OCI-LY3 (cell line): ENCODE measurements around the gene CMTR2.
A peak's percentile ranks its signal among the peaks of the same experiment; 100 is the strongest.

Source experiments
- H2AFZ ChIP-seq: fragments of 200-600, 300-600 bp; shearing (Covaris generic); 2 replicates; pipeline ENCODE4 v1.6.0; 2014; ENCODE audit warnings: antibody characterized with exemption, low read depth, low read length
- H3K27ac ChIP-seq: fragments of 200-600, 300-600 bp; sonication (generic); 2 replicates; pipeline ENCODE4 v1.5.1; 2014; ENCODE audit warnings: mild to moderate bottlenecking, low read length, moderate library complexity, mixed read lengths
- H3K27me3 ChIP-seq: fragments of 200-600, 300-600 bp; sonication (generic); 2 replicates; pipeline ENCODE4 v1.6.1; 2014; ENCODE audit warnings: low read depth, low read length, mixed read lengths
- H3K36me3 ChIP-seq: fragments of 200-600, 300-600 bp; sonication (generic); replicated peaks from 2 replicates; pipeline ENCODE3; 2014; ENCODE audit warnings: low read depth, low read length, mixed read lengths
- H3K4me1 ChIP-seq: fragments of 300-600, 200-600 bp; sonication (generic); 2 replicates; pipeline ENCODE4 v1.6.1; 2014; ENCODE audit warnings: low read length, mixed read lengths
- H3K4me2 ChIP-seq: fragments of 200-600, 300-600 bp; sonication (generic); 2 replicates; pipeline ENCODE4 v1.6.1; 2014; ENCODE audit warnings: low read length, mixed read lengths
- H3K4me3 ChIP-seq: fragments of 300-600, 200-600 bp; sonication (generic); 2 replicates; pipeline ENCODE4 v1.5.1; 2014; ENCODE audit warnings: antibody characterized with exemption, mild to moderate bottlenecking, low read length, moderate library complexity
- H3K79me2 ChIP-seq: fragments of 300-600, 200-600 bp; shearing (Covaris generic); 2 replicates; pipeline ENCODE4 v1.6.1; 2014; ENCODE audit warnings: mild to moderate bottlenecking, low read length, mixed read lengths
- H3K9ac ChIP-seq: fragments of 300-600, 200-600 bp; shearing (Covaris generic); 2 replicates; pipeline ENCODE4 v1.6.0; 2014; ENCODE audit warnings: mild to moderate bottlenecking, low read length, moderate library complexity
- H3K9me3 ChIP-seq: fragments of 200-600, 300-600 bp; shearing (Covaris generic); 2 replicates; pipeline ENCODE4 v1.6.1; 2014; ENCODE audit warnings: low read length, mixed read lengths; ENCODE audit not compliant: insufficient read depth
- H4K20me1 ChIP-seq: fragments of 200-600, 300-600 bp; sonication (generic); 2 replicates; pipeline ENCODE4 v1.6.1; 2016; ENCODE audit warnings: low read length, mixed read lengths; ENCODE audit not compliant: insufficient read depth
- EZH2phosphoT487 ChIP-seq: fragments of 200-600 bp; shearing (Covaris generic); IDR thresholded peaks from 2 replicates; pipeline ENCODE4 v1.6.1; 2018; ENCODE audit warnings: antibody characterized with exemption, mixed run types, low read depth
- TF ChIP-seq, protein P1 (sequence below): fragments of 200-600, 300-600 bp; sonication (generic); IDR thresholded peaks from 2 replicates; pipeline ENCODE4 v1.5.1; 2014; ENCODE audit warnings: antibody characterized with exemption, low read length, low read depth

Gene CMTR2

DNA sequence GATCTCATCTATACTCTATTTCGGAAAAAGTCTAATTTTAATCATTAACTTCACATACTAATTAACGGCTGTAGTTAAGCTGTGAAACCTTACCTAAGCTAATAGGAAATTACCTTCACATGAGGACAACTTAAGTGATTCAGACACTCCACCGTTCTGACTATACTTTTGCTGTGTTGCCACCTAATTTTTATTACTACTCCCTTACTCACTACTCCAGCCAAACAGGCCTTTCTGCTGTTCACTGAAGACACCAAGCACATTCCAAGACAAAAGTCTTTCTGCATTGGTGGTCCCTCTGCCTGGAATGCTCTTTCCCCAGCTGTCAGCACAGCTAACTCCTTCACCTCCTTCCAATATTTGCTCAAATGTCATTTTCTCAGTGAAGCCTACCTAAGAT is 1.3 kb downstream of the CMTR2 start:
- H3K36me3 ChIP-seq = peaks cover 41% of the 10 kb centered on the region
- peaks cover 21% of the 10 kb centered on the region for H3K79me2 ChIP-seq
- no peaks in the 10 kb centered on the region for H4K20me1 ChIP-seq
- H3K9me3 ChIP-seq = no peaks in the 10 kb centered on the region
- peaks cover 13% of the 10 kb centered on the region for H3K4me1 ChIP-seq
- H3K27me3 ChIP-seq = peaks cover 4% of the 10 kb centered on the region; the same call in 1 of the 2 replicates
- peak overlapping the region; percentile 93 for H3K4me3 ChIP-seq
- H3K4me2 ChIP-seq = peak overlapping the region; percentile 72
- H3K27ac ChIP-seq = no peak overlapping the region
- peak overlapping the region; percentile 87; the same call in 1 of the 2 replicates for H3K9ac ChIP-seq
- no peak for TF ChIP-seq EZH2phosphoT487
- TF ChIP-seq, protein P1, sequence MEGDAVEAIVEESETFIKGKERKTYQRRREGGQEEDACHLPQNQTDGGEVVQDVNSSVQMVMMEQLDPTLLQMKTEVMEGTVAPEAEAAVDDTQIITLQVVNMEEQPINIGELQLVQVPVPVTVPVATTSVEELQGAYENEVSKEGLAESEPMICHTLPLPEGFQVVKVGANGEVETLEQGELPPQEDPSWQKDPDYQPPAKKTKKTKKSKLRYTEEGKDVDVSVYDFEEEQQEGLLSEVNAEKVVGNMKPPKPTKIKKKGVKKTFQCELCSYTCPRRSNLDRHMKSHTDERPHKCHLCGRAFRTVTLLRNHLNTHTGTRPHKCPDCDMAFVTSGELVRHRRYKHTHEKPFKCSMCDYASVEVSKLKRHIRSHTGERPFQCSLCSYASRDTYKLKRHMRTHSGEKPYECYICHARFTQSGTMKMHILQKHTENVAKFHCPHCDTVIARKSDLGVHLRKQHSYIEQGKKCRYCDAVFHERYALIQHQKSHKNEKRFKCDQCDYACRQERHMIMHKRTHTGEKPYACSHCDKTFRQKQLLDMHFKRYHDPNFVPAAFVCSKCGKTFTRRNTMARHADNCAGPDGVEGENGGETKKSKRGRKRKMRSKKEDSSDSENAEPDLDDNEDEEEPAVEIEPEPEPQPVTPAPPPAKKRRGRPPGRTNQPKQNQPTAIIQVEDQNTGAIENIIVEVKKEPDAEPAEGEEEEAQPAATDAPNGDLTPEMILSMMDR = no peak
- H2AFZ ChIP-seq = no peak overlapping the region

DNA sequence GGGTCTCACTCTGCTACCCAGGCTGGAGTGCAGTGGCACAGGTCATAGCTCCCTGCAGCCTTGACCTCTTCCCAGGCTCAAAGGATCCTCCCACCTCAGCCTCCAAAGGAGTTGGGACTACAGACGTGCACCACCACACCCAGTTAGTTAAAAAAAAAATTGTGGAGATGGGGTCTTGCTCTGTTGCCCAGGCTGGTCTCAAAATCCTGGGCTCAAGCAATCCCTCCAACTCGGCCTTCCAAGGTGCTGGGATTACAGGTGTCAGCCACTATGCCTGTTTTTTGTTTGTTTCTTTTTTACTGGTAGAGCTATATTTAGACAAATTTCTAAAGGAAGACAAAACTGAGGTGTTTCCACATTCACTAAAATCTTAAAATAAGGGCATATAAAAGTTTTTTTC is 1.7 kb downstream of the CMTR2 start:
- TF ChIP-seq, protein P1 = no peak
- TF ChIP-seq EZH2phosphoT487 = no peak
- Histone ChIP-seq H3K36me3 (peaks cover 46% of the 10 kb centered on the region), H3K4me1 (peaks cover 13% of the 10 kb centered on the region), H3K9ac (no peak overlapping the region), H3K4me3 (no peak overlapping the region), H2AFZ (no peak overlapping the region), H3K9me3 (no peaks in the 10 kb centered on the region), H4K20me1 (no peaks in the 10 kb centered on the region), H3K27me3 (no peaks in the 10 kb centered on the region), H3K4me2 (no peak overlapping the region), H3K27ac (no peak overlapping the region), H3K79me2 (peaks cover 21% of the 10 kb centered on the region)

DNA sequence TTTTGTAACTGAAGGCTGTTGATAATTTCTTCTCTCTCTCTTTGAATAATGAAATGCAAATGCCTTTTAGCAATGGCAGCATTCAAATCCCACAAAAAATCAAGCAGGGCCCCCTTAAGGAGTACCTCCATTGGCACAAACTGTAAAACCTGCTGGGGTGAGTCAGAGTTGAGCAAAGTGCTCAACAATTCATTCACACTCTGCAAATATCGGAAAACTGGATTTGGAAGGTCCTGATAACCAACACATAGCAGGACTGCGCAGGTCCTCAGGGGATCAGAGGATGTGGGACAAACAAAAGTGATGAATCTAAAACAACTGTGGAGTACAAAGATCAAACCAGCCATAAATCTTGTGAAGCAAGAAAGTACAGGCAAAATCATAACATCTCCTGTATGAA is 5.6 kb downstream of the CMTR2 start:
- Histone ChIP-seq H3K4me1 (peaks cover 10% of the 10 kb centered on the region), H3K9me3 (no peaks in the 10 kb centered on the region), H3K4me3 (no peak overlapping the region), H4K20me1 (no peaks in the 10 kb centered on the region), H3K27me3 (no peaks in the 10 kb centered on the region), H3K79me2 (peaks cover 16% of the 10 kb centered on the region), H3K9ac (no peak overlapping the region), H3K27ac (no peak overlapping the region), H2AFZ (no peak overlapping the region), H3K4me2 (no peak overlapping the region), H3K36me3 (peaks cover 47% of the 10 kb centered on the region)
- no peak for TF ChIP-seq EZH2phosphoT487
- TF ChIP-seq, protein P1 = no peak

DNA sequence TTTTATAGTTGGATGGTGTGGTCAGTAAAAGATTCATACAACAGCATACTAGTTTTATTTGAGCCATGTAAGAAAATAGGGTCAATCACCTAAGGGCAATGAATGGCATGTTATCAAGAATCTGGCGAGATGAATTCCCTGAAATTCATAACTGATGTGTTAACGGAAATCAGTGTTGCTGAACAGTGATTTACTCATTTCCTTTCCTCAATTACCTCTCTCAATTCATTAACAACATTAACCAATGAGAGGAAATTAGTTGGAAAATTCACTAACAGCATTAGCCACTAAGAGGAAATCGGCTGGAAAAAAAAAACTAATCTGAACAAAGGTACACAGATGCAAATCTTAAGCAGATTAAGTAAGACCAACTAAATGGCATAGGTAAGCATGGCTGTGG is 6.3 kb downstream of the CMTR2 start:
- Histone ChIP-seq H3K79me2 (peaks cover 9% of the 10 kb centered on the region), H3K27me3 (no peaks in the 10 kb centered on the region), H3K4me2 (no peak overlapping the region), H3K9ac (no peak overlapping the region), H3K36me3 (peaks cover 47% of the 10 kb centered on the region), H4K20me1 (no peaks in the 10 kb centered on the region), H2AFZ (no peak overlapping the region), H3K4me1 (peaks cover 4% of the 10 kb centered on the region), H3K4me3 (no peak overlapping the region), H3K9me3 (no peaks in the 10 kb centered on the region), H3K27ac (no peak overlapping the region)
- TF ChIP-seq EZH2phosphoT487 = no peak
- TF ChIP-seq, protein P1 = no peak
